ENCODE data around the gene PCDHGA6.

- TF ChIP-seq CTCF (IDR thresholded peaks at IDR 0.05 in 8 of 11, conservative IDR thresholded peaks at IDR 0.05 in 3 of 11), result no peak
- no peak for TF ChIP-seq POLR2A (IDR thresholded peaks at IDR 0.05)
- TF ChIP-seq POLR2AphosphoS5 (IDR thresholded peaks at IDR 0.05), result no peak
Observed at GRCh38 chr5:141355641-141356040, 18.1 kb upstream of the PCDHGA6 start.
